Nucleus accumbens (tissue), 56 donors: ENCODE measurements around the gene DPH3.
"Not testable (repeated sequence)": the region's sequence is repeated elsewhere in the genome, so short reads cannot be mapped to it uniquely, and the experiment has no call there.

Experiments used
- DNase-seq, 56 donors: peaks; one replicate each; lab custom pipeline; 2025; lab: John Stamatoyannopoulos, UW

DPH3 gene

GRCh38 chr3:16264708-16265454, at the start of gene DPH3, which contains the start of gene OXNAD1:
TSS of gene DPH3 (minus strand) at chr3:16264943. CDS start at chr3:16264876, 67 bp downstream.
TSS of gene OXNAD1 (plus strand) at chr3:16265212. CDS start at chr3:16270953, 5,741 bp downstream.
- peak; percentile 94 to 99 (median 98) for DNase-seq

- DNase-seq = no peak
These were observed 49.3 kb upstream of the DPH3 start for GRCh38 chr3:16313886-16314645.

- DNase-seq = no peak
These were observed 47.3 kb upstream of the DPH3 start for GRCh38 chr3:16311960-16312451.

GRCh38 chr3:16310486-16310885, 45.7 kb upstream of the DPH3 start:
- not testable (repeated sequence) for DNase-seq

GRCh38 chr3:16309558-16309957, 44.8 kb upstream of the DPH3 start:
- no peak for DNase-seq

GRCh38 chr3:16308727-16309126, 44.0 kb upstream of the DPH3 start:
- DNase-seq = no peak

- DNase-seq = no peak
These were observed 43.2 kb upstream of the DPH3 start for GRCh38 chr3:16307832-16308531.

- no peak for DNase-seq
These were observed 40.4 kb upstream of the DPH3 start for GRCh38 chr3:16305111-16305541.

GRCh38 chr3:16304061-16305010, 39.6 kb upstream of the DPH3 start:
- peak in 3 of 56 donors; percentile 11 to 30 (median 11) for DNase-seq

- DNase-seq = no peak
These were observed 38.4 kb upstream of the DPH3 start for GRCh38 chr3:16303037-16303575.

GRCh38 chr3:16302082-16302631, 37.4 kb upstream of the DPH3 start:
- DNase-seq = no peak

GRCh38 chr3:16301507-16301906, 36.8 kb upstream of the DPH3 start:
- DNase-seq = no peak

GRCh38 chr3:16300881-16301359, 36.2 kb upstream of the DPH3 start:
- no peak for DNase-seq

- DNase-seq = no peak
These were observed 35.6 kb upstream of the DPH3 start for GRCh38 chr3:16300307-16300706.

GRCh38 chr3:16299746-16300145, 35.0 kb upstream of the DPH3 start:
- DNase-seq = no peak

GRCh38 chr3:16298891-16299290, 34.1 kb upstream of the DPH3 start:
- no peak for DNase-seq

- no peak for DNase-seq
These were observed 33.5 kb upstream of the DPH3 start for GRCh38 chr3:16297997-16298885.
